CD4-positive, alpha-beta T cell treated with Interleukin-10 for 1 hour (primary cell): ENCODE measurements around the gene ALK.

Source experiments
- DNase-seq: peaks from one replicate; pipeline ENCODE4 v3.0.0-alpha.2; 2020

ALK gene

GRCh38 chr2:29640360-29640759 is 281.0 kb downstream of the ALK start:
- DNase-seq, result no peak

DNA sequence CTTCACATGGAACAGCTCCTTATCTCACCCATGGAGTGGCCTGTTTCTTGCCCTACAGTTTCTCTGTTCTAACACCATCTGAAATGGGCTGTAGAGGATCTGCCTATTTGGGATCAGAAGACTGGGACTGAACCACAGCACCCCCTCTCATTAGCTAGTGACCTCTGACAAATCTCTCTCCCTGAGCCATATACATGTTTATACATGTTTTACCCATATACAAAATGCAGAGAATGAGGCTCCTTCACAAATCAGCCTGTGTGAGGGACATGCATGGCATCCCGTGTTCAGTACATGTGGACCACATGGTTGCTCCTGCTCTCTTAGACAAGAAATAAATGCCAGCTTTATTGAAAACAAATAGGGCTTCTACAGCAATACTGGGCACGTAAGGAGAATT is 282.7 kb downstream of the ALK start:
- no peak for DNase-seq

- no peak for DNase-seq
Observed at GRCh38 chr2:29634916-29635315, 286.5 kb downstream of the ALK start.

- DNase-seq, result no peak
Observed at GRCh38 chr2:29632018-29632417, 289.4 kb downstream of the ALK start.

- no peak for DNase-seq
Observed at GRCh38 chr2:29629495-29629894, 291.9 kb downstream of the ALK start.

GRCh38 chr2:29628862-29629261 is 292.5 kb downstream of the ALK start:
- no peak for DNase-seq

- no peak for DNase-seq
Observed at GRCh38 chr2:29628108-29628745, 293.2 kb downstream of the ALK start.

DNA sequence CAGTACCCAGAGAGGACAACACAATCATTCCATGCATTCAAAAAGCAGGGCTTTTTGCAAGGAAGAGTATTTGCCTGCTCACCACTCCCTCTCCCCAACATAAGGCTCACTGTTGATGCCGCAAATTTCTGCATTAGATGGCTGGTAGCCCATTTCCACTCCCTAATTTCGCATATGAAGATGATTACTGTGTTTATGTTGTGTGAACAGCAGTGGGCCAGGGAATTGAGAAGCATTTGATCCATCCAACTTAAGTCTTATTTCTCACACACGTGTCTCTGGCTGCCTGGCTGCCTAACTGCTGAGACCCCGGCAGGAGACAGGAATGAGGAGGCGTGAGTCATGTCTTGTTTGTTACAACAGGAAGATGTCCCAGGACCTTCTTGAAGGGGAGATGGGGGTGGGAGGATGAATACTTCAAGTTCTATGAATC is 294.1 kb downstream of the ALK start:
- no peak for DNase-seq

GRCh38 chr2:29620890-29621289 is 300.5 kb downstream of the ALK start:
- DNase-seq, result no peak

GRCh38 chr2:29619689-29620088 is 301.7 kb downstream of the ALK start:
- DNase-seq, result no peak

GRCh38 chr2:29618024-29618423 is 303.4 kb downstream of the ALK start:
- no peak for DNase-seq

DNA sequence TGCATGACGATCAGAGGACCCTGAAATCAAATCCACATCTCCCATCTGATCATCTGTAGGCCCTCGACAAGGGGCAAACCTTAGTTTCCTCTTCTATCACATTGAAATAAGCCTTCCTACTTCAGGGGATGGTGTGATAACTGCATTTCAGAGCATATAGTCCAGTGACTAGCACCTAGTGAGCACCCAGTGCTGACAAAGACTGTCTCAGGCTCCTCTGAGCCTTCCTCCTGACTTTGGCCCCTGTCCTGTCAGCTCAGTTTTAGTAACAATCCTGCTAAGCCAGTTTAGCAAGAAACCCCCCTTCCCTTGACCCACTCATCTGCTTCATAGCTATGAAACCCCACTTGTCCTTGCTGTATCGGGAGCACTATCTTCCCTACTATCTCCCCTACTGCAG is 304.0 kb downstream of the ALK start:
- no peak for DNase-seq

GRCh38 chr2:29616569-29616968 is 304.8 kb downstream of the ALK start:
- DNase-seq, result no peak

DNA sequence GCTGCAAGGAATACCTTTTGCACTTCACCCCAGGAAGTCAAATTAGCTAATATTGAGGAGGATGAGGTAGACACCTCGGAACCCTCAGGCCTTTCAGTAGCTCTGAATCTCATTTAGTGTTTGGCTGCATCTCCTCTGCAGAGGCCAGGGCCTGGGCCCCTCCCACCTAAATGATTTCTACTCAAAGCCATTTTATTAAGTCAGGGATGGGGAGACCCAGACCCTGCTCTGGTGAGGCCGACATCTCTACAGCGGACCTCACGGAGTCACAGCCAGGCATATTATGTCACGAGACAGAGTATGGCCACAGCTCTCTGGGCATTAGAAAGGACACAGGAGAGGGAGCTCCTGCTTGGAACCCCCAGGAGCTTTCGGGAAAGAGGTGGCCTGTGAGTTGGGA is 305.5 kb downstream of the ALK start:
- DNase-seq, result no peak

- DNase-seq, result no peak
Observed at GRCh38 chr2:29615183-29615582, 306.2 kb downstream of the ALK start.

DNA sequence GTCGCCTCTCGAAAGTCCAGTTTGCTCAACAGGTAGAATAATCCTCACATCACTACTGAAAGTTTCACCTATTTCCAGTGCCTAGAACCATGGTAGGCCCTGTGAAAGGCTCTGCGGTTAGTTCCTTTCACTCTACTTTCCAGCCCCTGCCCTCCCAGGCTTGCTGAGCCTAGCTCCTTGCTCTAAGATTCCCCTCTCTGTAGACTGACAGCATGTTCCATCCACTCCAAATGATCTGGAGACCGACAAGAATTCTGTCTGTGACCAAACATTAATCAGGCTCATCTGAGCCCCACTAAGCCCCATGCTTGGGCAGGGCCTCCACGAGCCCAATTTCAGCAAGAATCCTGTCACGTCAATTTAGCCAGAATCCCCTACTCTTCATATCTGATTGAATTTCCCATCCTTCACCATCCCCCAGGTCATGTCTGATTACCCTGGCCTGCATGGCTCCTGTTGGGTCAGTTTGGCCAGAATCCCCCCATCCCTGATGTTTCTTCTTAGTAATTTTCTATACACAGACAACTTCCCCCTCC is 307.0 kb downstream of the ALK start:
- DNase-seq, result no peak

GRCh38 chr2:29613792-29614266 is 307.6 kb downstream of the ALK start:
- no peak for DNase-seq

- no peak for DNase-seq
Observed at GRCh38 chr2:29613067-29613466, 308.3 kb downstream of the ALK start.

DNA sequence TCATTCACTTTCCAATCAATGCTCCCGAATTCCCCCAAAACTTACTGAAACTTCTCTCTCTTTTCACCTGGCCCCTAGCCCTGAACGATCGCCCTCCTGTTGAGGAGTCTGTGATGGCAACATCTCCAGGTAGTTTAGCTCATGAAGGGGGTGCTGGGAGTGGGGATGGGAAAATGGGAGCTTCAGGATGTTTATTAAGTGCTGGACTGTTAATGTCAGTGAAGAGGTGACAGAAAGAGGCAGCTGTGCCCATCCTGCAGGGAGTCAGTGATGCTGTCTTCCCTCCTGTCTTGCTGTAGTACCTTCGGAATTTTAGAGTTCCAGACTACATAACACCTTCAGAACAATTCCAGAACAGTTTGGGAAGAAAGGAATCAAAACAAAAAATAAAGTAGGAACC is 308.8 kb downstream of the ALK start:
- no peak for DNase-seq

DNA sequence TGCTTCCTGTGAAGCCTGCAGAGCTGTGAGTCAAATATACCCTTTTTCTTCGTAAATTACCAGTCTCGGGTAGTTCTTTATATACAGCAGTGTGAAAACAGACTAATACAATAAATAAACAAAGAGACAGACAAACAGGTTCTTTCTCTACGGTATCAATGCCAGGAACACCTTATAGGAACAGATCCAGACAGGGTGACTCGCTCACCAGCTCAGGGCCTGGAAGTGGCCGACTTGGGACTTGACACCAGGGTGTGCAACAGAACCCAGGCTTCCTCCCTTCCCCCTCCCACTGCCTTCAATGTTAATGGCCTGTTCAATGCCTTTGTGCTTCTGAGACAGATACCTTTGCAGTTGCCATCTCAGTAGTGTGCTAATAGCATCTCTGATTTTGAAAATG is 309.5 kb downstream of the ALK start:
- no peak for DNase-seq

DNA sequence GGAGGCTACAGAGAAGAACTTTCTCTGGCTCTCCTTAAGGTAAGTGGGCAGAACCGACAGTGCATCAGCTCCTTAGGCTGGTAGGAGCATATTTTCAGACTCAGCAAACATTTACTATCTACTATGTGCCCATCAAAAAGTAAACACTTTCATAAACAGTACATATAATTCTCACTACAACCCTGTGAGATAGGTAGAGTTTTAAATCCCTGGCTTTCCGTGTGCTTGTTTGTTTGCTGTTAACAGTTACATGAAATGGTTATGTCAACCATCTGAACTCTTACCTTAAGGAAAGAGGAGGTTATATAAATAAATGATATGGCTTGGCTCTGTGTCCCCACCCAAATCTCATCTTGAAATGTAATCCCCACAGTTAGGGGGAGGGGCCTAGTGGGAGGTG is 310.1 kb downstream of the ALK start:
- no peak for DNase-seq

DNA sequence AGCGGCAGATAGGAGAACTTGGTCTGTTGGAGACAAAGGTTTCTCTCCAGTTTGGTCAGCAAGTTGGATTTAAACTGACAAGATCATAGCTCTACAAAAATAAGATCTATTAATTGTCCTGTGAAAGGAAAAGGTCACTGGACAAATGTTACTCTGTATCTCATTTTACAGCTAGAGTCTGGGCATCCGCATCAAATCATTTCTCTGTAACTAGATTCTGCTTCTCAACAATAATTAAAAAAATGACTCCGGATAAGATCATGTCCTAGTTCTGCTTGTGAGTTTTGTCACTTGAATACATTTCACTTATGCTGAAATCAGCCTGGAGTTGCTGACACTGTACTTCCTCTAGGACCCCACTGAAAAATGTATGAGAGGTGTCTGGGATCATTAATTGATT is 310.8 kb downstream of the ALK start:
- no peak for DNase-seq

DNA sequence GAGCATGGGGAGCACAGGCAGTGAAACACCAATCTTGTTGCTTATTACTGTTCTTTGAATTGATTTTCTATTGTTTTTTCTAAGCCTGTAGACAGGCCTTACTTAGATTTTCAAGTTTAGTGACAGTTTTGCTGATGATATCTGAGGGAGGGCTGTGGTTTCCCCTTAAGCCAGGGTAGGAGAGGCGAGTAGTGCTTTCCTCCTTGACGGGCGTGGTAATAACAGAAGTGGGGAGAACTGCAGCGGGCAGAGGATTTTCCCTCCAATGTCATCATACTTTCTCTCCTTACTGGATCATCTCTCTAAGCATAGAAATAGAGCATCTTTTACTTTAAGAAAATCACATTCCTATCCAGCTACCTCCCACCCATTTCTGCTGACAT is 314.4 kb downstream of the ALK start:
- no peak for DNase-seq

GRCh38 chr2:29606104-29607037 is 315.0 kb downstream of the ALK start:
- DNase-seq, result no peak
